ENCODE data around the gene IGF1. TPM values are rescaled to one million over a fixed set of nuclear protein-coding genes. Genes with fewer than 3 reads are reported as not detected.
A peak's percentile ranks its signal among the peaks of the same experiment; 100 is the strongest.

The IGF1 gene
- total RNA-seq: 6.4 TPM
- long read RNA-seq, full-length matches to known transcripts: 3 of 7 reads
- long read RNA-seq, partial matches to known transcripts: 1 of 7 reads
- long read RNA-seq, other reads (novel, unspliced or antisense): 3 of 7 reads

- intact Hi-C loops (cut with micrococcal nuclease): no loop called here
- no peak for DNase-seq
- peak; percentile 89 for ATAC-seq
These were observed at the start of gene IGF1 for GRCh38 chr12:102480406-102480805. Gene IGF1 (minus strand): TSS chr12:102480563. CDS start chr12:102480381, 182 bp downstream.

- DNase-seq (no peak), ATAC-seq (no peak)
- intact Hi-C loops (cut with micrococcal nuclease): no loop called here
These were observed 47.7 kb upstream of the IGF1 start for GRCh38 chr12:102528111-102528510.

- intact Hi-C loops (cut with micrococcal nuclease): no loop called here
- DNase-seq (no peak), ATAC-seq (no peak)
These were observed 46.9 kb upstream of the IGF1 start for GRCh38 chr12:102527171-102527720.

- intact Hi-C loops (cut with micrococcal nuclease): no loop called here
- DNase-seq (no peak), ATAC-seq (no peak)
These were observed 46.3 kb upstream of the IGF1 start for GRCh38 chr12:102526656-102527055.

- no peak for DNase-seq
- intact Hi-C loops (cut with micrococcal nuclease): no loop called here
These were observed 42.4 kb upstream of the IGF1 start for GRCh38 chr12:102522768-102523167.

DNA sequence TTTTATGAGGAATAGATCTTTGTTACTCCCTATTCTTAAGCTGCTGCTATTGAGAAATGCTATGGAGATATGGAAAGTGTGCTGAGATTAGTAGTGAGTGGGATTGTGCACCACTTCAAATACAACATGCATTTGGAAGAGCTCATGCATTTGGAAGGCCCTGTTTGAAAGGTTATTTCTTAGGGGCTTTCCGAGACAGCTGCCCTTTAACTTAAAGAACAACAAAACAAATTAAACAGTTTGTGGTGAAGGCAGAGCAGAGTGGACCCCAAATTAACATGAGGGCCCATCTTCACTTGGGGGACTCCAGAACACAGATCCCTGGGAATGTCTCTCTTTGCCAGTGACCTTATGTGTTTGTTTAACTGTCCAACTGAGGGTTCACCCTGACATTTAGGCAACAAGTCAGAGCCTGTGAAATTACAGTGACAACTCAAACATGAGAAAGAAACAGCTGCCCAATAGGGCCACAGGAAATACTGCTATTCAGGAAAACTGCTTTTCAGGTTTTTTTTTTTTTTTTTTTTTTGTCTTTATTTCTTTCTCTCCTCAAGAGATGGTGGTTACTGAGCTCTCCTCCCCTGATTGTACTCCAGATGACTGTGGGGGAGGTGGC, 41.4 kb upstream of the IGF1 start:
- ATAC-seq (no peak), DNase-seq (no peak)
- intact Hi-C loops (cut with micrococcal nuclease): no loop called here

More at GRCh38 chr12:102522768-102523167, 42.4 kb upstream of the IGF1 start:
- ATAC-seq: no peak

GRCh38 chr12:102518871-102519270, 38.5 kb upstream of the IGF1 start:
- intact Hi-C loops (cut with micrococcal nuclease): no loop called here
- no peak for ATAC-seq
- DNase-seq: no peak

DNA sequence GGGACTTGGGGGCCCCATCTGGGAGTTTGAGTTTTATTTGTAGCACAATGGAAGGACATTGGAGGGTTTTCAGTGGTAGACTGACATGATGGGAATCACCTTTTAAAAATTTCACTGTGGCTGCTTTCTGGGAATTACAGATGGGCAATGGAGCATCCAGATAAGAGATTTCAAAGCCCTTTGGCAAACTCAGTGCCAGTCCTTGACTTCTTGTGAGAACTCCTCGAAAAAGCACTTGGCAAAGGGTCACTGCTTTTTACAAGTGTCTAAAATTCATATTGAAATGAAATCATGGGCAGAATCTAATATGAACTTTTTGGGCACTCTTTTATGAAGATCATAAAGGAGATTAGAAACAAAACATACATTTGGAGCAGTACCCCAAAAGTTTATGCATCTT, 34.3 kb upstream of the IGF1 start:
- no peak for ATAC-seq
- intact Hi-C loops (cut with micrococcal nuclease): no loop called here
- no peak for DNase-seq

- ATAC-seq (no peak), DNase-seq (no peak)
- intact Hi-C loops (cut with micrococcal nuclease): no loop called here
These were observed 33.4 kb upstream of the IGF1 start for GRCh38 chr12:102513739-102514138.

DNA sequence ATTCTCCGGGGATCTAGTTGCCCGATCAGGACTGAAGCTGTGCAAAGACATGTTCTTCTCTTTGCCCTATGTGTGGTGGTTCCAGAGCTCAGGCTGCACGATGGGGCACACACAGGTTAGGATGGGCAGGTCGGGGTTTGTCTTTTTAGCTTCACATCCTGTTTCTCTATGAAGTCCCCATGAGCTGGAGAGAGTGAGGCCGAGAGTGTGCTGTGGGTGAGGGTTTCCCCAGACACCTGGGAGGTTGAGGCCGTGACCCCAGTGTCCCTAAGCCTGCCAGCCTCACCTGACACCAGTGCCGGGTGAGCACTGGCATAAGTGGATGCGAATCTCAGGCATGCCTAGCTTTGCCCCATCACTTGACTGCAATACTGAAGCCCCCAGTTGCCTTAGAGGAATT, 32.9 kb upstream of the IGF1 start:
- ATAC-seq (no peak), DNase-seq (no peak)
- intact Hi-C loops (cut with micrococcal nuclease): no loop called here

DNA sequence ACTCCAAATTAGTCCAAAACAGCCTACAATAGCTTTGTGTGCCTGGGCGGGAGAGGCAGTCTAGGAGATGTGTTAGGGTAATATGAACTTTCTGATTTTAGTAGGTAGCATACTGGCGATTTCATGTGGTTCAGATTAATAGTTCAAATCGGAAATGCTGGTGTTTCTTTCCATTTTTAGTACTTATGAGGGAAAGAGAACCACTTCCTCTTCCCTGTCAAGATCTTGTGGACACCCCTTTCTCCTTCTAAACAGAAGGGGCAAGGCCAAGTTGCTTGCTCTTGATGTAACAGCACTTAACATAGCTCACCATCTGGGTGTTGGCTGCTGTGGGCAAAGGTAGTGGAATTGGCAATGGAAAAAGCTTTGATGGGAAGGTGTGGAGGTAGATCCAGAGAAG, 32.2 kb upstream of the IGF1 start:
- no peak for DNase-seq
- intact Hi-C loops (cut with micrococcal nuclease): no loop called here
- ATAC-seq: no peak

GRCh38 chr12:102511575-102511974, 31.2 kb upstream of the IGF1 start:
- DNase-seq (no peak), ATAC-seq (no peak)
- intact Hi-C loops (cut with micrococcal nuclease): no loop called here

DNA sequence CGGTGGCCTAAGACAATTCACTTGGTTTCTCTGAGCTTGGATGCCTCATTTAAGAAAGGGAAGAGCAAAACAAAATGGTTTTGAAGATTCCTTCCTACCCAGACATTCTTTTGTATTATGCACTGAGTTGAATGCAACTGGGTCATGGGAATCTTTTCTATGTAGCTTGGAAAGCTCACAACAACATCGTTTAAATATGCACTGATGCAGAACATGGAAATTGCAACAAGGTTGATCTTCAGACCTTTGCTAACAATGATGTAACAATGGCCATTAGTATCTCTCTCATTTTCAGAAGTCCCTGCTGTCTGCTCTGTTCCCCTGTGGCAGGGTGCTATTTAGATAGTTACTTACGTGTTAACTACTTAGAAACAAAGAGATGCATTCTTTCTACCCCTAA, 30.1 kb upstream of the IGF1 start:
- intact Hi-C loops (cut with micrococcal nuclease): no loop called here

DNA sequence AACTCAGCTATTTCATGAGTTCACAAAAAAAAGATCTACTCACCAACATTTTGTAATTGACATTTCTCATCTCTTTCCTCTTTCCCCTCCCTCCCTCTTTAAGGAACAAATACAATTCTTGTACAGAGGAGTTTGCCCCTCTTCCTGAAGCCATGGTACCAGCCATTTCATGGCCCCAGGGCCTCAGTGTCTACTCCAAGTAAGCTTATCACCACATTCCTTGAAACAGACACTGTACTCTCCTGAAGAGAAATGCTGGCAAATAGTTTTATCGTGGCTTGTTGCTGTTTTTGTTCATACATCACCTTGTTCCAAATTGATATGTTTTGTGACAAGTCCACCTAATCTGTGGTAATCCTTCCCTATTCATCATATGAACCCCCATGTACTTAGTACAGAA, 29.7 kb upstream of the IGF1 start:
- intact Hi-C loops (cut with micrococcal nuclease): no loop called here
- no peak for ATAC-seq
- no peak for DNase-seq

More for the DNA sequence above, 30.1 kb upstream of the IGF1 start:
- ATAC-seq (no peak), DNase-seq (no peak)

DNA sequence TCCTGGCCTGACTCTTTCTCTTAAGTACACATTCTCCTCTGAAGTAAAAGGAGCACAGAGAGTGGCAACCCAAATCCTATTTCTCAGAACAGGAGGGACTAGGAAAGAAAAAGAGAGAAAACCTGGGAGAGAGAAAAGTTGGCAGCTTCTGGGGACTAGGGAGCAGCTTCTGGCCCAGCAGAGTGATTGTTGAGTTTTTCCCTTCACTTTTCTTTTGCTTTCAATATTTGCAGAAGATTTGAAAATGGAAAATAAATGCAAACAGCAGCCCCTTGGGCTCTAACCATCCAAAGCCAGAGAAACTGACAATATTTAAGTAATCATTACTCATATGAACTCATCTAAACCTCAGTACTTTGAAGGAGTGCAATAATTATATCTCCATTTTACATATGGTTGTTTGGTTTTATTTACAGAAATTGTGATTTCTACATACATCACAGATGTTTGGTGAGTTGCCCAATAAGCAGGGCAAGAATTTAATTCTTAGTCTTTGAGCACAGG, 28.8 kb upstream of the IGF1 start:
- ATAC-seq: no peak
- no peak for DNase-seq
- intact Hi-C loops (cut with micrococcal nuclease): no loop called here

GRCh38 chr12:102508052-102508451, 27.7 kb upstream of the IGF1 start:
- intact Hi-C loops (cut with micrococcal nuclease): no loop called here
- DNase-seq (no peak), ATAC-seq (no peak)

DNA sequence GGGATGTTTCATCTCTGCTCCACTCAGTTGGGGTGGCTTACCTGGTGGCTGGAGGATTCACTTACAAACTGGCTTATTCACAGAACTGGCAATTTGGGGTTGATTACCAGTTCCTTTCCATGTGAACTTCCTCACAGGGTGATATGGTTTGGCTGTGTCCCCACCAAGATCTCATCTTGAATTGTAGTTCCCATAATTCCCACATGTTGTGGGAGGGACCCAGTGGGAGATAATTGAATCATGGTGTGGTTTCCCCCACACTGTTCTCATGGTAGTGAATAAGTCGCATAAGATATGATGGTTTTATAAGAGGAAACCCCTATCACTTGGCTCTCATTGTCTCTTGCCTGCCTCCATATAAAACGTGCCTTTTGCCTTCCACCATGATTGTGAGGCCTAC, 26.9 kb upstream of the IGF1 start:
- no peak for DNase-seq
- intact Hi-C loops (cut with micrococcal nuclease): no loop called here
- no peak for ATAC-seq

GRCh38 chr12:102504871-102505270, 24.5 kb upstream of the IGF1 start:
- ATAC-seq: no peak
- intact Hi-C loops (cut with micrococcal nuclease): no loop called here
- no peak for DNase-seq

DNA sequence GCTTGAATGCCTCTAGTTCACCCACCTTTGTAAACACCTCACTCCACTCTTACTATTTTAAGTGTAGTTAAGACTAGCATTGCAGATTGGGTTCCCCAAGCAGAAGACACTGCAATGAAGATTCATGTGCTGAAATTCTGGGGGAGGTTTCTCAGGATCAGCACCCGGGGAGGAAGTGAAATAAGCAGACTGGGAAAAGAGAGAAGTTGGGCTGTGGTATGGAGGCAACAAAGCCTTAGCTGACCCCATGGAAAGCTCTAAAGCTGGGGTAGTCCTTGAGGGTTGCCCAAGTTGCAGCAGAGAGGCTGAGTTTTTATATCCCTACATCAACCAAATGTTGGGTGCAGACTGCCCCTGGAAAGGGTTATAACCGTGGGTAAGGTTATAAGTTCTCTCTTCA, 23.9 kb upstream of the IGF1 start:
- DNase-seq: no peak
- intact Hi-C loops (cut with micrococcal nuclease): no loop called here
- peak; percentile 71 for ATAC-seq

DNA sequence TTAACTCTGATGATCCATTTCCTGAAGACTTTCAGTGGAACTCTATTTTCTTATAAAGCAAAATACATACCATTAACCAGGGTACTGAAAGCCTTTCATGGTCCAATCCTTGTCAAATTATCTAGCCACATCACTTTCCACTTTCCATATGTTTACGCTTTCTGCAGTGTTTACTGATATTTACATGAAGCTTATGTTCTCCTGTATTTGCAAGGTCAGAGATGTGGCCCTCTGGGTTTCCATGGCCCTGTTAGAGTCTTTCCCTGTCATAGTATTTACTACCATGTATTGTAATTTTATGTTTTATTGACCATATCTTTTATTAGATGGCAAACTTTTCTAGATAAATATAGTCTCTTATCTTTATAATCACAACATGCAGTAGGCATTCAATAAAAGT, 23.5 kb upstream of the IGF1 start:
- no peak for DNase-seq
- no peak for ATAC-seq
- intact Hi-C loops (cut with micrococcal nuclease): no loop called here

DNA sequence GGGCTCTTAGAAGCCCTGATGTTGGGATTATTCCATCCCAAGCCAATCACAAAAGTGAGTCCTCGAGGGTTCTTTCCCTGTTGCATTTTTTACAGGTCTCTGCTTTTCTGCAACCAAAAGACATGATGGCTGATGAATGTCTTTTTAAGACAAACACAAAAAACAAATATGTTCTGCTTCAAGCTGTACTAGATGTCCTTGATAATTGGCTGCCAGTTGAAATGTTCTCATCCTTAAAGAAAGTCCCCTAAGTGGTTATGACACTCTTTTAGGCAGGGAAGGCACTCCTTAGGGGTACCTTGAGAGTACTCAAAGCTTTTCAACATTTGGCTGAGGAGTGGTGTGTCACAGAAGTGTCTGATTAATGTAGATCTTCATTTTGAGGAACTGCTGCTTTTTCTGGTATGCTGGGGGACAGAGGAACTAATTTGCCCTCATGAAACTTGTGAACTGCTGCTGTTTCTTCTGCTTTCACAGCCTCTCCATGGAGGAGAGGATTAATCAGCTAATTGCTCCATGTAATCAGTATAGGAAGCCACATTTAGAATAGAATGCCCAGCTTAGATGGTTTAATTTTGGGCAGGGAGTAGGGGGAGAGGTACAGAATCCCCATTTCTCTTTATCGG, 22.8 kb upstream of the IGF1 start:
- peak; percentile 56 for ATAC-seq
- intact Hi-C loops (cut with micrococcal nuclease): no loop called here
- no peak for DNase-seq
